Measurements from ENCODE around the gene PZP. TPM values are rescaled to one million over a fixed set of nuclear protein-coding genes. Genes with fewer than 3 reads are reported as not detected.

The PZP gene
- total and polyA plus RNA-seq, 2 of the 8 experiments (the other 6 are each of a cell fraction or from before 2014, with no cell fraction given): 0.08 TPM; not detected in 1

GRCh38 chr12:9148926-9149325 lies 59.3 kb downstream of the PZP start:
- H3K27me3 ChIP-seq (replicated peaks in 1 of 4; ENCODE audit: control insufficient read depth in 3 of 4, extremely low read depth in 1 of 4, insufficient read depth in 3 of 4, low read length in 3 of 4): no peaks in the 10 kb centered on the region
- peaks cover 0 to 1% (median 0%) of the 10 kb centered on the region in 4 experiments; a peak in 1 of 8 replicates for H3K36me3 ChIP-seq (ENCODE audit: control insufficient read depth in 2 of 4, insufficient read depth in 4 of 4, low read length in 3 of 4)
- H4K20me1 ChIP-seq (replicated peaks in 1 of 2; ENCODE audit: control insufficient read depth in 1 of 2, insufficient read depth in 2 of 2, low read length in 2 of 2): no peaks in the 10 kb centered on the region
- no peak overlapping the region for H3K4me3 ChIP-seq (ENCODE audit: extremely low read depth in 1 of 4, insufficient read depth in 2 of 4, low read depth in 3 of 4, low read length in 4 of 4)
- peaks cover 7 to 8% of the 10 kb centered on the region in 2 experiments; a peak in 3 of 4 replicates for H3K9me3 ChIP-seq (ENCODE audit: insufficient read depth in 2 of 2, low read depth in 1 of 2, low read length in 1 of 2)
- H2BK15ac ChIP-seq (ENCODE audit: low read length): no peak overlapping the region
- CTCF ChIA-PET (ENCODE audit: partially characterized antibody): interaction anchor here (0.7 to 3.0 kb wide), 15 partner anchors 10 to 493 kb away, joined by 3 to 44 read pairs (median 3); partner anchors contain the start of gene A2M
- DNase-seq (ENCODE audit: low read depth in 1 of 2, low spot score in 2 of 2): no peak
- H2BK12ac ChIP-seq (ENCODE audit: low read depth, low read length): no peak overlapping the region
- no peak overlapping the region for H3K9ac ChIP-seq (replicated peaks in 1 of 4; ENCODE audit: extremely low read depth in 1 of 4, low read depth in 3 of 4, low read length in 3 of 4)
- no peak overlapping the region for H3K14ac ChIP-seq (ENCODE audit: insufficient read length)
- H2BK5ac ChIP-seq (ENCODE audit: low read depth, low read length): no peak overlapping the region
- H4K5ac ChIP-seq (ENCODE audit: insufficient read length, low read depth, low read length): no peak overlapping the region
- 71% methylated on average over 2 of the region's 2 CpGs; no CpG with 5 or more reads in 1 of the 2 experiments for WGBS, 2 experiments (ENCODE audit: extremely low coverage in 1 of 2, insufficient coverage in 1 of 2, insufficient read length in 1 of 2, insufficient replicate concordance in 2 of 2, low coverage in 1 of 2, low lambda C conversion rate in 2 of 2, missing lambda C conversion rate in 1 of 2)
- H2BK20ac ChIP-seq (ENCODE audit: low read length): no peak overlapping the region
- no peaks in the 10 kb centered on the region for H3K23me2 ChIP-seq (ENCODE audit: low read depth, low read length)
- H2AFZ ChIP-seq (ENCODE audit: low read length): no peak overlapping the region; the same call in 1 of the 2 replicates
- no peak overlapping the region for H3K27ac ChIP-seq (ENCODE audit: low read depth, low read length)
- H3K4me1 ChIP-seq (replicated peaks in 1 of 4; ENCODE audit: control insufficient read depth in 3 of 4, insufficient read depth in 4 of 4, low read length in 3 of 4): peaks cover 0 to 2% (median 0%) of the 10 kb centered on the region in 4 experiments; a peak in 1 of 7 replicates
- FAIRE-seq: no peak
- no peaks in the 10 kb centered on the region for H3K79me2 ChIP-seq (ENCODE audit: control insufficient read depth in 1 of 2, insufficient read depth in 2 of 2, low read length in 2 of 2)
- no peaks in the 10 kb centered on the region for H3K79me1 ChIP-seq (ENCODE audit: low read depth, low read length)
- no peak overlapping the region for H3K4me2 ChIP-seq (ENCODE audit: insufficient read depth in 1 of 2, low read depth in 2 of 2, low read length in 2 of 2)
- no peak overlapping the region for H3K4ac ChIP-seq (replicated peaks; ENCODE audit: insufficient read length, low read depth, low read length)
- no peak overlapping the region for H2BK120ac ChIP-seq (replicated peaks; ENCODE audit: low read depth, low read length)
- H3K18ac ChIP-seq (ENCODE audit: extremely low read depth, low read length): no peak overlapping the region
- no peak overlapping the region for H4K91ac ChIP-seq (replicated peaks; ENCODE audit: insufficient read length, low read length)
- POLR2A ChIA-PET (ENCODE audit: partially characterized antibody): no interaction called here
- no peak for TF ChIP-seq CBX8 (IDR thresholded peaks at IDR 0.05; ENCODE audit: borderline replicate concordance, low read depth, low read length)
- no peak overlapping the region for H4K8ac ChIP-seq (ENCODE audit: extremely low read depth, insufficient read depth, low read length)
- H3K56ac ChIP-seq (replicated peaks; ENCODE audit: insufficient read length, low read depth, low read length): no peak overlapping the region
- H2AK5ac ChIP-seq (ENCODE audit: low read depth, low read length): no peak overlapping the region
- no peak overlapping the region for H3K23ac ChIP-seq (ENCODE audit: insufficient read length)
